HepG2 (cell line): Measurements from ENCODE around the gene ALDH4A1. TPM values are rescaled to one million over a fixed set of nuclear protein-coding genes. Genes with fewer than 3 reads are reported as not detected.

ENCODE experiments used
- HMG20B ChIP-seq: conservative IDR thresholded peaks from 2 replicates; pipeline ENCODE4 v1.6.1; 2016; ENCODE audit warnings: missing genetic modification reagents, missing compliant biosample characterization
- HNRNPK ChIP-seq: fragments of 200-400 bp; formaldehyde crosslinking; IDR thresholded peaks from 2 replicates; pipeline ENCODE4 v1.6.1; 2018; ENCODE audit warnings: low read length, low read depth, moderate library complexity, mild to moderate bottlenecking; ENCODE audit not compliant: poor library complexity, severe bottlenecking
- HOXA3 ChIP-seq: sonication (generic); formaldehyde crosslinking; IDR thresholded peaks from 2 replicates; pipeline ENCODE4 v1.5.0; 2020; ENCODE audit warnings: missing genetic modification reagents
- JUND ChIP-seq: sonication (generic); formaldehyde crosslinking; IDR thresholded peaks from 2 replicates; pipeline ENCODE4 v1.8.0; 2022; ENCODE audit warnings: mild to moderate bottlenecking, missing genetic modification reagents
- PAX8 ChIP-seq: sonication (generic); formaldehyde crosslinking; IDR thresholded peaks from 2 replicates; pipeline ENCODE4 v1.8.0; 2022; ENCODE audit warnings: mild to moderate bottlenecking, missing genetic modification reagents, borderline replicate concordance
- PHF20 ChIP-seq: sonication (generic); formaldehyde crosslinking; IDR thresholded peaks from 2 replicates; pipeline ENCODE4 v1.5.0; 2020; ENCODE audit warnings: mild to moderate bottlenecking, missing genetic modification reagents
- PRMT3 ChIP-seq: sonication (generic); formaldehyde crosslinking; IDR thresholded peaks from 2 replicates; pipeline ENCODE4 v1.8.1; 2022; ENCODE audit warnings: low read depth, mild to moderate bottlenecking, moderate library complexity, missing genetic modification reagents, borderline replicate concordance
- SUZ12 ChIP-seq: fragments of 150-350 bp; IDR thresholded peaks from 2 replicates; pipeline ENCODE4 v1.6.1; 2014; ENCODE audit warnings: low read depth, low read length
- ZFP36 ChIP-seq: fragments of 150-350 bp; IDR thresholded peaks from 2 replicates; pipeline ENCODE4 v1.6.1; 2018; ENCODE audit warnings: borderline replicate concordance, low read length, low read depth; ENCODE audit not compliant: partially characterized antibody
- ZKSCAN1 ChIP-seq: fragments of 150-350 bp; IDR thresholded peaks from 2 replicates; pipeline ENCODE4 v1.6.1; 2014; ENCODE audit warnings: low read length
- ZMAT3 ChIP-seq: sonication (generic); formaldehyde crosslinking; conservative IDR thresholded peaks from 2 replicates; pipeline ENCODE4 v1.7.0; 2021; ENCODE audit warnings: missing genetic modification reagents
- ZNF484 ChIP-seq: sonication (generic); formaldehyde crosslinking; IDR thresholded peaks from 2 replicates; pipeline ENCODE4 v1.5.1; 2020; ENCODE audit warnings: mild to moderate bottlenecking, low read depth, missing genetic modification reagents, borderline replicate concordance
- ZNF747 ChIP-seq: sonication (generic); formaldehyde crosslinking; IDR thresholded peaks from 2 replicates; pipeline ENCODE4 v1.8.1; 2023; ENCODE audit warnings: missing genetic modification reagents, mild to moderate bottlenecking, borderline replicate concordance
- ZNF773 ChIP-seq: sonication (generic); formaldehyde crosslinking; IDR thresholded peaks from 2 replicates; pipeline ENCODE4 v1.4.0; 2020; ENCODE audit warnings: missing genetic modification reagents, borderline replicate concordance
- ZSCAN9 ChIP-seq: IDR thresholded peaks from 2 replicates; pipeline ENCODE4 v1.6.1; 2016; ENCODE audit warnings: borderline replicate concordance
- polyA plus RNA-seq, 8 experiments: library from polyadenylated mRNA; depleted of rRNA in 3 of 8; stranded (reverse) in 7 of 8; unstranded in 1 of 8; fragments of >200 nt; fragmentation: Illumina TruSeq in 4 of 8; extraction: Trizol in 4 of 8; gene quantifications; 2 replicates each; pipeline versions ENCODE4 v1.2.1 to v1.2.3, GENCODE V29; 2011 to 2016; ENCODE audit warnings: low read depth in 4 of 8, missing spikeins in 1 of 8, mixed read lengths in 1 of 8; ENCODE audit not compliant: insufficient read depth in 1 of 8
- total RNA-seq, 5 experiments: library from RNA; depleted of rRNA; stranded (reverse); fragments of >200 nt; fragmentation: Illumina TruSeq; extraction: Trizol; gene quantifications; 2 replicates each; pipeline ENCODE4 v1.2.3, GENCODE V29; 2016; ENCODE audit warnings: low read depth in 1 of 5
- TF ChIP-seq, protein P1 (sequence below): sonication (generic); formaldehyde crosslinking; IDR thresholded peaks from 2 replicates; pipeline ENCODE4 v1.8.0; 2022; ENCODE audit warnings: mild to moderate bottlenecking, missing genetic modification reagents, moderate library complexity
- TF ChIP-seq, protein P2 (sequence below): sonication (generic); formaldehyde crosslinking; IDR thresholded peaks from 2 replicates; pipeline ENCODE4 v1.4.0; 2020; ENCODE audit warnings: missing genetic modification reagents
- TF ChIP-seq, protein P3 (sequence below): sonication (generic); formaldehyde crosslinking; IDR thresholded peaks from 2 replicates; pipeline ENCODE4 v1.4.0; 2020; ENCODE audit warnings: missing genetic modification reagents, borderline replicate concordance
- TF ChIP-seq, protein P4 (sequence below): sonication (generic); formaldehyde crosslinking; IDR thresholded peaks from 2 replicates; pipeline ENCODE4 v1.8.0; 2022; ENCODE audit warnings: low read depth, missing genetic modification reagents
- TF ChIP-seq, protein P5 (sequence below): sonication (generic); formaldehyde crosslinking; IDR thresholded peaks from 2 replicates; pipeline ENCODE4 v1.5.0; 2020; ENCODE audit warnings: missing genetic modification reagents

Gene ALDH4A1
- total and polyA plus RNA-seq, 2 of the 13 experiments (the other 11 are each of a cell fraction or from before 2014, with no cell fraction given) = 76.4 to 240 TPM

DNA sequence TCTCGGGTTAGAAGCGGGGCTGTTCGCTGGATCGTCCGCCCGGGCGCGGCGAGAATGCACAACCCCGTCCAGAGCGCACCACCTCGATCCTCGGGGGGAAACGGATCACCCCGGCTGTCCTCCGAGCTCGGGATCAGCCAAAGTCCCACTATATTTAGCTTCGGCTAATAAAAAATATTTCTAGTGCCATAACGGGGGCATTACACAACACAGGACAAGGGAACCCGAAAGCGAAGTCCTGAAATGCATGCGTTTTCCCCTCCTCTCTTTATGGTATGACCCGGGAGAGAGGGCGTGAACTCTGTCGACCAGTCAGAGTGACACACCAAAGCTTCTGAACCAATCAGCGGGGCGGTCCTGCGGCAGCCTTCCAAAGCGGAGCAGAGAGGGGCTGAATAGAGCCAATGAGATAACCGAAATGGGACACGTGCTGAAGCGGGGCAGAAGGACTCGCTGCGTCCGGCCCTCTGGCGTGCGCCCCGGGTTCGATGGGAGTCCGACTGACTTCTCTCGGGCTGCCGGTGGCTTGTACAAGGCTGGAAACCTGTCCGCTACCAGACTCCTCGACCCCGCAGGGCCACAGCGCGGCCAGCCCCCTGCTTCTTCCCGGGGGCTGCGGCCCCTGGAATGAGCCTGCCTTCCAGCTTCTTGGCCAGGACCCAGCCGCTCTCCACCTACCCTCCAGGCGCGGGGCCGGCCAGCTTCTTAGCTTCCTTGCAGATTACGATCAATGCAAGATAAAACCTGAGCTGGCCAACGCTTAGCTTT lies at the start of gene ALDH4A1 (continued):
- TF ChIP-seq, protein P1, sequence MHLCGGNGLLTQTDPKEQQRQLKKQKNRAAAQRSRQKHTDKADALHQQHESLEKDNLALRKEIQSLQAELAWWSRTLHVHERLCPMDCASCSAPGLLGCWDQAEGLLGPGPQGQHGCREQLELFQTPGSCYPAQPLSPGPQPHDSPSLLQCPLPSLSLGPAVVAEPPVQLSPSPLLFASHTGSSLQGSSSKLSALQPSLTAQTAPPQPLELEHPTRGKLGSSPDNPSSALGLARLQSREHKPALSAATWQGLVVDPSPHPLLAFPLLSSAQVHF (CRISPR knock-in tag) = no peak
- TF ChIP-seq ZNF773 (CRISPR knock-in tag) (no peak), HNRNPK (no peak), PAX8 (no peak), ZNF484 (CRISPR knock-in tag) (no peak), JUND (CRISPR knock-in tag) (no peak), ZSCAN9 (CRISPR knock-in tag) (no peak), PHF20 (CRISPR knock-in tag) (no peak), ZNF747 (CRISPR knock-in tag) (no peak), PRMT3 (CRISPR knock-in tag) (no peak), ZKSCAN1 (no peak), HOXA3 (no peak; the same call in 1 of the 2 replicates), ZFP36 (no peak), SUZ12 (no peak), ZMAT3 (CRISPR knock-in tag) (peak; percentile 28; the same call in 1 of the 2 replicates), HMG20B (CRISPR knock-in tag) (no peak; the same call in 1 of the 2 replicates)
- TF ChIP-seq, protein P2, sequence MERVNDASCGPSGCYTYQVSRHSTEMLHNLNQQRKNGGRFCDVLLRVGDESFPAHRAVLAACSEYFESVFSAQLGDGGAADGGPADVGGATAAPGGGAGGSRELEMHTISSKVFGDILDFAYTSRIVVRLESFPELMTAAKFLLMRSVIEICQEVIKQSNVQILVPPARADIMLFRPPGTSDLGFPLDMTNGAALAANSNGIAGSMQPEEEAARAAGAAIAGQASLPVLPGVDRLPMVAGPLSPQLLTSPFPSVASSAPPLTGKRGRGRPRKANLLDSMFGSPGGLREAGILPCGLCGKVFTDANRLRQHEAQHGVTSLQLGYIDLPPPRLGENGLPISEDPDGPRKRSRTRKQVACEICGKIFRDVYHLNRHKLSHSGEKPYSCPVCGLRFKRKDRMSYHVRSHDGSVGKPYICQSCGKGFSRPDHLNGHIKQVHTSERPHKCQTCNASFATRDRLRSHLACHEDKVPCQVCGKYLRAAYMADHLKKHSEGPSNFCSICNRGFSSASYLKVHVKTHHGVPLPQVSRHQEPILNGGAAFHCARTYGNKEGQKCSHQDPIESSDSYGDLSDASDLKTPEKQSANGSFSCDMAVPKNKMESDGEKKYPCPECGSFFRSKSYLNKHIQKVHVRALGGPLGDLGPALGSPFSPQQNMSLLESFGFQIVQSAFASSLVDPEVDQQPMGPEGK = no peak
- TF ChIP-seq, protein P3, sequence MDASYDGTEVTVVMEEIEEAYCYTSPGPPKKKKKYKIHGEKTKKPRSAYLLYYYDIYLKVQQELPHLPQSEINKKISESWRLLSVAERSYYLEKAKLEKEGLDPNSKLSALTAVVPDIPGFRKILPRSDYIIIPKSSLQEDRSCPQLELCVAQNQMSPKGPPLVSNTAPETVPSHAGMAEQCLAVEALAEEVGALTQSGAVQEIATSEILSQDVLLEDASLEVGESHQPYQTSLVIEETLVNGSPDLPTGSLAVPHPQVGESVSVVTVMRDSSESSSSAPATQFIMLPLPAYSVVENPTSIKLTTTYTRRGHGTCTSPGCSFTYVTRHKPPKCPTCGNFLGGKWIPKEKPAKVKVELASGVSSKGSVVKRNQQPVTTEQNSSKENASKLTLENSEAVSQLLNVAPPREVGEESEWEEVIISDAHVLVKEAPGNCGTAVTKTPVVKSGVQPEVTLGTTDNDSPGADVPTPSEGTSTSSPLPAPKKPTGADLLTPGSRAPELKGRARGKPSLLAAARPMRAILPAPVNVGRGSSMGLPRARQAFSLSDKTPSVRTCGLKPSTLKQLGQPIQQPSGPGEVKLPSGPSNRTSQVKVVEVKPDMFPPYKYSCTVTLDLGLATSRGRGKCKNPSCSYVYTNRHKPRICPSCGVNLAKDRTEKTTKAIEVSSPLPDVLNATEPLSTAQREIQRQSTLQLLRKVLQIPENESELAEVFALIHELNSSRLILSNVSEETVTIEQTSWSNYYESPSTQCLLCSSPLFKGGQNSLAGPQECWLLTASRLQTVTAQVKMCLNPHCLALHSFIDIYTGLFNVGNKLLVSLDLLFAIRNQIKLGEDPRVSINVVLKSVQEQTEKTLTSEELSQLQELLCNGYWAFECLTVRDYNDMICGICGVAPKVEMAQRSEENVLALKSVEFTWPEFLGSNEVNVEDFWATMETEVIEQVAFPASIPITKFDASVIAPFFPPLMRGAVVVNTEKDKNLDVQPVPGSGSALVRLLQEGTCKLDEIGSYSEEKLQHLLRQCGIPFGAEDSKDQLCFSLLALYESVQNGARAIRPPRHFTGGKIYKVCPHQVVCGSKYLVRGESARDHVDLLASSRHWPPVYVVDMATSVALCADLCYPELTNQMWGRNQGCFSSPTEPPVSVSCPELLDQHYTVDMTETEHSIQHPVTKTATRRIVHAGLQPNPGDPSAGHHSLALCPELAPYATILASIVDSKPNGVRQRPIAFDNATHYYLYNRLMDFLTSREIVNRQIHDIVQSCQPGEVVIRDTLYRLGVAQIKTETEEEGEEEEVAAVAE (CRISPR knock-in tag) = no peak
- TF ChIP-seq, protein P4, sequence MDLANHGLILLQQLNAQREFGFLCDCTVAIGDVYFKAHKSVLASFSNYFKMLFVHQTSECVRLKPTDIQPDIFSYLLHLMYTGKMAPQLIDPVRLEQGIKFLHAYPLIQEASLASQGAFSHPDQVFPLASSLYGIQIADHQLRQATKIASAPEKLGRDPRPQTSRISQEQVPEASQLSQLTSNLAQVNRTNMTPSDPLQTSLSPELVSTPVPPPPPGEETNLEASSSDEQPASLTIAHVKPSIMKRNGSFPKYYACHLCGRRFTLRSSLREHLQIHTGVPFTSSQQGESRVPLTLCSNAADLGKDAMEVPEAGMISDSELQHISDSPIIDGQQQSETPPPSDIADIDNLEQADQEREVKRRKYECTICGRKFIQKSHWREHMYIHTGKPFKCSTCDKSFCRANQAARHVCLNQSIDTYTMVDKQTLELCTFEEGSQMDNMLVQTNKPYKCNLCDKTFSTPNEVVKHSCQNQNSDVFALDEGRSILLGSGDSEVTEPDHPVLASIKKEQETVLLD (CRISPR knock-in tag) = no peak
- TF ChIP-seq, protein P5, sequence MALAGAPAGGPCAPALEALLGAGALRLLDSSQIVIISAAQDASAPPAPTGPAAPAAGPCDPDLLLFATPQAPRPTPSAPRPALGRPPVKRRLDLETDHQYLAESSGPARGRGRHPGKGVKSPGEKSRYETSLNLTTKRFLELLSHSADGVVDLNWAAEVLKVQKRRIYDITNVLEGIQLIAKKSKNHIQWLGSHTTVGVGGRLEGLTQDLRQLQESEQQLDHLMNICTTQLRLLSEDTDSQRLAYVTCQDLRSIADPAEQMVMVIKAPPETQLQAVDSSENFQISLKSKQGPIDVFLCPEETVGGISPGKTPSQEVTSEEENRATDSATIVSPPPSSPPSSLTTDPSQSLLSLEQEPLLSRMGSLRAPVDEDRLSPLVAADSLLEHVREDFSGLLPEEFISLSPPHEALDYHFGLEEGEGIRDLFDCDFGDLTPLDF (CRISPR knock-in tag) = no peak
